Subcutaneous abdominal adipose tissue (tissue), 5 donors: ENCODE data around the gene TIGD3.
A peak's percentile ranks its signal among the peaks of the same experiment; 100 is the strongest.

Experiments used
- H3K27ac ChIP-seq: one replicate; pipeline ENCODE4 v1.7.0; 2013; ENCODE audit warnings: low read depth, mild to moderate bottlenecking, inconsistent platforms, low read length, moderate library complexity
- H3K27me3 ChIP-seq, 5 donors: one replicate each; pipeline ENCODE4 v1.7.0; 2013; ENCODE audit warnings: low read length in 5 of 5, inconsistent platforms in 1 of 5; ENCODE audit not compliant: control insufficient read depth in 5 of 5, insufficient read depth in 4 of 5
- H3K36me3 ChIP-seq, 5 donors: one replicate each; pipeline ENCODE4 v1.7.0; 2013; ENCODE audit warnings: low read length in 5 of 5; ENCODE audit not compliant: control insufficient read depth in 5 of 5, insufficient read depth in 5 of 5
- H3K4me1 ChIP-seq, 5 donors: one replicate each; pipeline ENCODE4 v1.7.0; 2013; ENCODE audit warnings: low read length in 5 of 5, mild to moderate bottlenecking in 3 of 5, moderate library complexity in 1 of 5; ENCODE audit not compliant: control insufficient read depth in 5 of 5, insufficient read depth in 5 of 5
- H3K4me3 ChIP-seq, 5 donors: one replicate each; pipeline ENCODE4 v1.7.0; 2013; ENCODE audit warnings: low read length in 5 of 5, low read depth in 1 of 5
- H3K9ac ChIP-seq, 5 donors: one replicate each; pipeline ENCODE4 v1.7.0; 2013; ENCODE audit warnings: low read length in 5 of 5, mild to moderate bottlenecking in 4 of 5, moderate library complexity in 3 of 5
- H3K9me3 ChIP-seq, 5 donors: one replicate each; pipeline ENCODE4 v1.7.0; 2013; ENCODE audit warnings: low read length in 5 of 5; ENCODE audit not compliant: control insufficient read depth in 5 of 5
- donor health status: healthy.
- donor health status: healthy.
- donor health status: healthy.
- donor health status: healthy.
- donor health status: healthy.

TIGD3 gene

GRCh38 chr11:65354265-65355012 lies at the start of gene TIGD3:
Gene TIGD3 (plus strand): TSS chr11:65354751. CDS start chr11:65355809, 1,058 bp downstream.
- Histone ChIP-seq H3K36me3 (peaks cover 3 to 33% (median 30%) of the 10 kb centered on the region in 5 donors), H3K9ac (peak within 1 kb of the TSS in 3 of 5 donors; percentile 57 to 72 (median 67)), H3K27ac (no peak within 1 kb of the TSS), H3K4me3 (peak within 1 kb of the TSS; percentile 65 to 79 (median 76)), H3K27me3 (peaks cover 7 to 16% (median 8%) of the 10 kb centered on the region in 5 donors), H3K9me3 (no peaks in the 10 kb centered on the region), H3K4me1 (peaks cover 6 to 25% (median 23%) of the 10 kb centered on the region in 5 donors)

GRCh38 chr11:65305501-65306268 lies 48.9 kb upstream of the TIGD3 start:
- Histone ChIP-seq H3K4me1 (peaks cover 32 to 64% (median 55%) of the 10 kb centered on the region in 5 donors), H3K9ac (no peak overlapping the region), H3K27ac (peak overlapping the region; percentile 41), H3K36me3 (peaks cover 0 to 19% (median 5%) of the 10 kb centered on the region in 5 donors), H3K4me3 (no peak overlapping the region), H3K27me3 (no peaks in the 10 kb centered on the region), H3K9me3 (no peaks in the 10 kb centered on the region)

- Histone ChIP-seq H3K36me3 (peaks cover 0 to 19% (median 5%) of the 10 kb centered on the region in 5 donors), H3K27ac (peak overlapping the region; percentile 94), H3K9ac (peak overlapping the region in 4 of 5 donors; percentile 44 to 75 (median 59)), H3K27me3 (no peaks in the 10 kb centered on the region), H3K4me3 (no peak overlapping the region), H3K4me1 (peaks cover 28 to 59% (median 45%) of the 10 kb centered on the region in 5 donors), H3K9me3 (no peaks in the 10 kb centered on the region)
These were observed 47.0 kb upstream of the TIGD3 start for GRCh38 chr11:65307298-65308229.

- peaks cover 0 to 19% (median 5%) of the 10 kb centered on the region in 5 donors for H3K36me3 ChIP-seq
- peak overlapping the region in 4 of 5 donors; percentile 4 to 35 (median 18) for H3K4me3 ChIP-seq
- peaks cover 29 to 63% (median 48%) of the 10 kb centered on the region in 5 donors for H3K4me1 ChIP-seq
- H3K9me3 ChIP-seq: no peaks in the 10 kb centered on the region
- H3K27me3 ChIP-seq: no peaks in the 10 kb centered on the region
- H3K9ac ChIP-seq: peak overlapping the region; percentile 44 to 75 (median 65)
- peak overlapping the region; percentile 94 for H3K27ac ChIP-seq
These were observed 46.2 kb upstream of the TIGD3 start for GRCh38 chr11:65308281-65308891.

DNA sequence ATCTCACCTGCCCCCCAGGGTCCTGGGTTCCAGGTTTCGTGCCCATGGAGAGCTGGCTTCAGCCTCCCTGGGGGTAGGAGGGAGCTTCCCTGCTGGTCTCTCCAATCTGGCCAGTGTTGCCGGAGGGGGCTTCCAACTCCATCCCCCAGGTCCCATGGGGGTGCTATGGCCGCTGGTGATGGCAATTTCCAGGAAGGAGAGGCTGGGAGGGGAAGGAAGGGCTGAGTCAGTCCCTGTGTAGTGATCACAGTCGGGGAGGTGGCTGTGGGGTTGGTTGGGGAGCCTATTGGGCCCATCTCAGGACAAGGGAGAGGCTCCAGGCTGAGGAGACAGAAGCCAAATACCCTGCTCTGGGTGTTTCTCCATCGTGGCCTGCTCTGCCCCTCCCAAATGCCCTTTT lies 45.5 kb upstream of the TIGD3 start:
- Histone ChIP-seq H3K36me3 (peaks cover 0 to 15% (median 5%) of the 10 kb centered on the region in 5 donors), H3K9me3 (no peaks in the 10 kb centered on the region), H3K27me3 (no peaks in the 10 kb centered on the region), H3K27ac (peak overlapping the region; percentile 94), H3K4me1 (peaks cover 32 to 70% (median 54%) of the 10 kb centered on the region in 5 donors), H3K4me3 (peak overlapping the region in 4 of 5 donors; percentile 4 to 35 (median 18)), H3K9ac (peak overlapping the region in 4 of 5 donors; percentile 35 to 66 (median 61))

GRCh38 chr11:65310215-65310614 lies 44.3 kb upstream of the TIGD3 start:
- Histone ChIP-seq H3K9ac (peak overlapping the region in 2 of 5 donors; percentile 26 to 33), H3K4me1 (peaks cover 32 to 73% (median 57%) of the 10 kb centered on the region in 5 donors)

GRCh38 chr11:65310736-65311135 lies 43.8 kb upstream of the TIGD3 start:
- peak overlapping the region in 4 of 5 donors; percentile 8 to 68 (median 50) for H3K9ac ChIP-seq
- peak overlapping the region in 3 of 5 donors; percentile 1 to 41 (median 40) for H3K4me3 ChIP-seq
- H3K9me3 ChIP-seq: no peaks in the 10 kb centered on the region
- H3K27ac ChIP-seq: peak overlapping the region; percentile 92
- H3K36me3 ChIP-seq: peaks cover 0 to 3% (median under 1%) of the 10 kb centered on the region in 5 donors
- peaks cover 30 to 74% (median 59%) of the 10 kb centered on the region in 5 donors for H3K4me1 ChIP-seq
- H3K27me3 ChIP-seq: no peaks in the 10 kb centered on the region

More at GRCh38 chr11:65310215-65310614, 44.3 kb upstream of the TIGD3 start:
- H3K36me3 ChIP-seq: peaks cover 0 to 7% (median 5%) of the 10 kb centered on the region in 5 donors
- H3K9me3 ChIP-seq: no peaks in the 10 kb centered on the region
- H3K4me3 ChIP-seq: peak overlapping the region in 3 of 5 donors; percentile 1 to 41 (median 6)
- H3K27me3 ChIP-seq: no peaks in the 10 kb centered on the region
- H3K27ac ChIP-seq: peak overlapping the region; percentile 92

- peak overlapping the region in 3 of 5 donors; percentile 8 to 68 (median 33) for H3K9ac ChIP-seq
These were observed 43.3 kb upstream of the TIGD3 start for GRCh38 chr11:65311170-65311678.

More at GRCh38 chr11:65311170-65311678, 43.3 kb upstream of the TIGD3 start:
- Histone ChIP-seq H3K36me3 (peaks cover 0 to 3% (median 0%) of the 10 kb centered on the region in 5 donors), H3K27me3 (no peaks in the 10 kb centered on the region), H3K4me1 (peaks cover 33 to 79% (median 64%) of the 10 kb centered on the region in 5 donors), H3K9me3 (no peaks in the 10 kb centered on the region), H3K4me3 (peak overlapping the region in 2 of 5 donors; percentile 1 to 40), H3K27ac (peak overlapping the region; percentile 92)
